ENCODE measurements around the gene UROS. TPM values are rescaled to one million over a fixed set of nuclear protein-coding genes. Genes with fewer than 3 reads are reported as not detected.

Gene UROS
- total and polyA plus RNA-seq, 4 donors: 24.9 to 157 (median 37.9) TPM

DNA sequence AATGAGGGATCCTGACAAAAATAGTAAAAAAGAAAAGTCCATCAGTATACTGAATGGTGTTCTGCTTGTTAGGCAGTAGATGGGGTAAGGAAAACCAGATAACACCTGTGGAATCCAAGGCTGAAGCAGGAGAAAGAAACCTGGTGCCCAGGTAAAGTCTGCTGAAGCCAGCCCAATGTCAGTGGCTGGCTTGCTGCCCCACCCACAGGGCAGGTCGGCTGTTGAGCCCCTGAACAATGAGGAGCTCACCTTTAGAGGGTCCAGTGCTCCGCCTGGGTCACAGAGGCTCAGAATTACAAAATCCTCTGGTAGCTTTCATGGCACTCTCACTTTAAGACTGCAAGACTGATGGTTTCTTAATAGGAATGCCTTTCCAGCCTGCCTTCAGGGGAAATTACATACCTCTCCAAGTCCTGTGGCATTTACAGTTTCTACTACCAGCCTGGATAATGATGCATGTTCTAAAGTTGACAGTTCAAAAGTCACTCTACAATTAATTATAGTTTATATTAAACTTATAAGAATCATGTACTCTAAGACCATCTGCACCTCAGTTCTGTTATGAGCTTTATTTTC is 34.2 kb upstream of the UROS start:
- no peak overlapping the region for H3K9ac ChIP-seq (ENCODE audit: low read depth in 1 of 2, low read length in 2 of 2)
- 88% methylated on average over 2 of the region's 2 CpGs for WGBS
- no peaks in the 10 kb centered on the region for H3K9me3 ChIP-seq (ENCODE audit: control insufficient read depth in 4 of 4, low read length in 3 of 4)
- no peak for DNase-seq (ENCODE audit: low spot score)
- peaks cover 3 to 13% (median 8%) of the 10 kb centered on the region in 4 donors for H3K36me3 ChIP-seq (ENCODE audit: control insufficient read depth in 4 of 4, insufficient read depth in 3 of 4, low read depth in 1 of 4, low read length in 3 of 4)
- no peak overlapping the region for H3K27ac ChIP-seq (ENCODE audit: low read depth in 1 of 2, low read length in 2 of 2)
- no peaks in the 10 kb centered on the region for H3K4me1 ChIP-seq (ENCODE audit: control insufficient read depth in 4 of 4, insufficient read depth in 4 of 4, low read length in 3 of 4)
- H3K4me3 ChIP-seq (ENCODE audit: low read depth in 1 of 3, low read length in 3 of 3): no peak overlapping the region
- TF ChIP-seq HNF4G (IDR thresholded peaks at IDR 0.05): no peak
- no peaks in the 10 kb centered on the region for H3K27me3 ChIP-seq (ENCODE audit: control insufficient read depth in 4 of 4, insufficient read depth in 4 of 4, low read length in 3 of 4)

DNA sequence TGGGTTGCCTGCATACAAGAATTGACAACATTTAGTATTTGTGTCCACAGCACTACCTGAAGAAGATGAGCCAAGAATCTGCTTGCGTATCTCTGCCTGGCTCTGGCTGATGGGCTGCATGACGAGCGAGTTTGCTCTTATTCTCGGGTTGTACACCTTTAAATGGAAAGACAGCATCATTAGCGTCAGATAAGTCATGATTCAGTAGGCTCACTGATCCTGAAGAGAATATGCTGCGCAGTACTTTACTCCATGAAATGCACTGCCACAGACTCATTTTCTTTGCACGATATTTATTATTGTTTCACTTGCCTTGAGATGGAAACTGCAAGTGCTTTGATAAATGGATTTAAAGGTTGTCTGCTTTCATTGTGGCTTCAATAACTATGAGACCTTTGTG is 29.4 kb upstream of the UROS start:
- WGBS: 97% methylated on average over 7 of the region's 7 CpGs
- Histone ChIP-seq H3K27ac (ENCODE audit: low read depth in 1 of 2, low read length in 2 of 2) (no peak overlapping the region), H3K4me1 (ENCODE audit: control insufficient read depth in 4 of 4, insufficient read depth in 4 of 4, low read length in 3 of 4) (peaks cover 5 to 17% (median 14%) of the 10 kb centered on the region in 4 donors), H3K9me3 (ENCODE audit: control insufficient read depth in 4 of 4, low read length in 3 of 4) (no peaks in the 10 kb centered on the region), H3K9ac (ENCODE audit: low read depth in 1 of 2, low read length in 2 of 2) (no peak overlapping the region), H3K27me3 (ENCODE audit: control insufficient read depth in 4 of 4, insufficient read depth in 4 of 4, low read length in 3 of 4) (no peaks in the 10 kb centered on the region), H3K36me3 (ENCODE audit: control insufficient read depth in 4 of 4, insufficient read depth in 3 of 4, low read depth in 1 of 4, low read length in 3 of 4) (peaks cover 1 to 19% (median 16%) of the 10 kb centered on the region in 4 donors), H3K4me3 (ENCODE audit: low read depth in 1 of 3, low read length in 3 of 3) (no peak overlapping the region)
- TF ChIP-seq RAD21 (IDR thresholded peaks at IDR 0.05) (no peak), JUND (IDR thresholded peaks at IDR 0.05) (no peak), EGR1 (IDR thresholded peaks at IDR 0.05; ENCODE audit: low read depth in 2 of 2) (no peak), HNF4G (IDR thresholded peaks at IDR 0.05) (no peak), YY1 (IDR thresholded peaks at IDR 0.05) (no peak), RXRA (IDR thresholded peaks at IDR 0.05) (no peak), TAF1 (conservative IDR thresholded peaks at IDR 0.05) (no peak), FOXA1 (IDR thresholded peaks at IDR 0.05) (no peak), FOXA2 (IDR thresholded peaks at IDR 0.05) (no peak)
- TF ChIP-seq, protein P1, sequence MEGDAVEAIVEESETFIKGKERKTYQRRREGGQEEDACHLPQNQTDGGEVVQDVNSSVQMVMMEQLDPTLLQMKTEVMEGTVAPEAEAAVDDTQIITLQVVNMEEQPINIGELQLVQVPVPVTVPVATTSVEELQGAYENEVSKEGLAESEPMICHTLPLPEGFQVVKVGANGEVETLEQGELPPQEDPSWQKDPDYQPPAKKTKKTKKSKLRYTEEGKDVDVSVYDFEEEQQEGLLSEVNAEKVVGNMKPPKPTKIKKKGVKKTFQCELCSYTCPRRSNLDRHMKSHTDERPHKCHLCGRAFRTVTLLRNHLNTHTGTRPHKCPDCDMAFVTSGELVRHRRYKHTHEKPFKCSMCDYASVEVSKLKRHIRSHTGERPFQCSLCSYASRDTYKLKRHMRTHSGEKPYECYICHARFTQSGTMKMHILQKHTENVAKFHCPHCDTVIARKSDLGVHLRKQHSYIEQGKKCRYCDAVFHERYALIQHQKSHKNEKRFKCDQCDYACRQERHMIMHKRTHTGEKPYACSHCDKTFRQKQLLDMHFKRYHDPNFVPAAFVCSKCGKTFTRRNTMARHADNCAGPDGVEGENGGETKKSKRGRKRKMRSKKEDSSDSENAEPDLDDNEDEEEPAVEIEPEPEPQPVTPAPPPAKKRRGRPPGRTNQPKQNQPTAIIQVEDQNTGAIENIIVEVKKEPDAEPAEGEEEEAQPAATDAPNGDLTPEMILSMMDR (IDR thresholded peaks at IDR 0.05; ENCODE audit: low read depth, low read length, missing input control): no peak
- TF ChIP-seq, protein P2, sequence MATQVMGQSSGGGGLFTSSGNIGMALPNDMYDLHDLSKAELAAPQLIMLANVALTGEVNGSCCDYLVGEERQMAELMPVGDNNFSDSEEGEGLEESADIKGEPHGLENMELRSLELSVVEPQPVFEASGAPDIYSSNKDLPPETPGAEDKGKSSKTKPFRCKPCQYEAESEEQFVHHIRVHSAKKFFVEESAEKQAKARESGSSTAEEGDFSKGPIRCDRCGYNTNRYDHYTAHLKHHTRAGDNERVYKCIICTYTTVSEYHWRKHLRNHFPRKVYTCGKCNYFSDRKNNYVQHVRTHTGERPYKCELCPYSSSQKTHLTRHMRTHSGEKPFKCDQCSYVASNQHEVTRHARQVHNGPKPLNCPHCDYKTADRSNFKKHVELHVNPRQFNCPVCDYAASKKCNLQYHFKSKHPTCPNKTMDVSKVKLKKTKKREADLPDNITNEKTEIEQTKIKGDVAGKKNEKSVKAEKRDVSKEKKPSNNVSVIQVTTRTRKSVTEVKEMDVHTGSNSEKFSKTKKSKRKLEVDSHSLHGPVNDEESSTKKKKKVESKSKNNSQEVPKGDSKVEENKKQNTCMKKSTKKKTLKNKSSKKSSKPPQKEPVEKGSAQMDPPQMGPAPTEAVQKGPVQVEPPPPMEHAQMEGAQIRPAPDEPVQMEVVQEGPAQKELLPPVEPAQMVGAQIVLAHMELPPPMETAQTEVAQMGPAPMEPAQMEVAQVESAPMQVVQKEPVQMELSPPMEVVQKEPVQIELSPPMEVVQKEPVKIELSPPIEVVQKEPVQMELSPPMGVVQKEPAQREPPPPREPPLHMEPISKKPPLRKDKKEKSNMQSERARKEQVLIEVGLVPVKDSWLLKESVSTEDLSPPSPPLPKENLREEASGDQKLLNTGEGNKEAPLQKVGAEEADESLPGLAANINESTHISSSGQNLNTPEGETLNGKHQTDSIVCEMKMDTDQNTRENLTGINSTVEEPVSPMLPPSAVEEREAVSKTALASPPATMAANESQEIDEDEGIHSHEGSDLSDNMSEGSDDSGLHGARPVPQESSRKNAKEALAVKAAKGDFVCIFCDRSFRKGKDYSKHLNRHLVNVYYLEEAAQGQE (IDR thresholded peaks at IDR 0.05): no peak
- TF ChIP-seq, protein P3, sequence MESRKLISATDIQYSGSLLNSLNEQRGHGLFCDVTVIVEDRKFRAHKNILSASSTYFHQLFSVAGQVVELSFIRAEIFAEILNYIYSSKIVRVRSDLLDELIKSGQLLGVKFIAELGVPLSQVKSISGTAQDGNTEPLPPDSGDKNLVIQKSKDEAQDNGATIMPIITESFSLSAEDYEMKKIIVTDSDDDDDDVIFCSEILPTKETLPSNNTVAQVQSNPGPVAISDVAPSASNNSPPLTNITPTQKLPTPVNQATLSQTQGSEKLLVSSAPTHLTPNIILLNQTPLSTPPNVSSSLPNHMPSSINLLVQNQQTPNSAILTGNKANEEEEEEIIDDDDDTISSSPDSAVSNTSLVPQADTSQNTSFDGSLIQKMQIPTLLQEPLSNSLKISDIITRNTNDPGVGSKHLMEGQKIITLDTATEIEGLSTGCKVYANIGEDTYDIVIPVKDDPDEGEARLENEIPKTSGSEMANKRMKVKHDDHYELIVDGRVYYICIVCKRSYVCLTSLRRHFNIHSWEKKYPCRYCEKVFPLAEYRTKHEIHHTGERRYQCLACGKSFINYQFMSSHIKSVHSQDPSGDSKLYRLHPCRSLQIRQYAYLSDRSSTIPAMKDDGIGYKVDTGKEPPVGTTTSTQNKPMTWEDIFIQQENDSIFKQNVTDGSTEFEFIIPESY (IDR thresholded peaks at IDR 0.05): no peak
- TF ChIP-seq, protein P4, sequence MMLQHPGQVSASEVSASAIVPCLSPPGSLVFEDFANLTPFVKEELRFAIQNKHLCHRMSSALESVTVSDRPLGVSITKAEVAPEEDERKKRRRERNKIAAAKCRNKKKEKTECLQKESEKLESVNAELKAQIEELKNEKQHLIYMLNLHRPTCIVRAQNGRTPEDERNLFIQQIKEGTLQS (IDR thresholded peaks at IDR 0.05): no peak
- DNase-seq (ENCODE audit: low spot score): no peak
